HepG2 (cell line): ENCODE data around the gene E2F3. TPM values are rescaled to one million over a fixed set of nuclear protein-coding genes. Genes with fewer than 3 reads are reported as not detected.

Experiments
- ATAC-seq: fragments of 200-7000 bp; cut with Tn5 transposase; 3 replicates; pipeline ENCODE4 v1.9.1; 2020; ENCODE audit warnings: mild to moderate bottlenecking, moderate library complexity
- BruUV-seq: library from RNA; stranded (reverse); fragments of 400-500 nt; replicated peaks from 2 replicates; lab custom pipeline; 2021; lab: Mats Ljungman, UMichigan
- CTCF ChIA-PET: fragments of 300-600 bp; formaldehyde crosslinking; extraction: SDS; loops from one replicate; lab custom pipeline; 2021; ENCODE audit warnings: low total read pairs, inconsistent platforms, low intra/inter-chr PET ratio; lab: Yijun Ruan, JAX
- POLR2A ChIA-PET: fragments of 350-600 bp; sonication (Branson Sonifier 250); formaldehyde crosslinking; loops from one replicate; lab custom pipeline; 2020; ENCODE audit warnings: antibody characterized with exemption, inconsistent platforms; lab: Yijun Ruan, JAX
- DNase-seq: peaks from one replicate; pipeline ENCODE4 v3.0.0-alpha.2; 2015; ENCODE audit warnings: low spot score
- FAIRE-seq: peaks from 3 replicates; lab custom pipeline; 2011; peaks lifted over from hg19 to GRCh38; lab: Jason Lieb, UNC
- H2AFZ ChIP-seq: one replicate; pipeline ENCODE4 v1.6.1; 2011; ENCODE audit warnings: low read length, inconsistent platforms
- H3K27ac ChIP-seq: fragments of 300-600 bp; 3 replicates; pipeline ENCODE4 v1.8.0; 2011; ENCODE audit warnings: mixed run types, mild to moderate bottlenecking, mixed read lengths, low read length, inconsistent platforms; ENCODE audit not compliant: insufficient read depth; ENCODE audit errors: extremely low read length
- H3K27me3 ChIP-seq, 2 experiments: fragments of 200-600 bp in 1 of 2; 2 replicates in 1 of 2; 3 replicates in 1 of 2; pipeline versions ENCODE4 v1.6.0 to v1.8.0; 2011; ENCODE audit warnings: low read length in 2 of 2, mild to moderate bottlenecking in 2 of 2, moderate library complexity in 2 of 2, inconsistent platforms in 1 of 2; ENCODE audit not compliant: insufficient read depth in 2 of 2, control insufficient read depth in 1 of 2
- H3K36me3 ChIP-seq, 2 experiments: fragments of 200-600 bp in 1 of 2; replicated peaks in 1 of 2; 2 replicates in 1 of 2; 3 replicates in 1 of 2; pipeline versions ENCODE4 v1.5.1 to v1.8.0; 2011; ENCODE audit warnings: low read length in 2 of 2, inconsistent platforms in 1 of 2; ENCODE audit not compliant: insufficient read depth in 2 of 2, control insufficient read depth in 1 of 2
- H3K4me1 ChIP-seq: 2 replicates; pipeline ENCODE4 v1.5.1; 2012; ENCODE audit warnings: low read length, inconsistent platforms; ENCODE audit not compliant: insufficient read depth
- H3K4me2 ChIP-seq: 2 replicates; pipeline ENCODE4 v1.6.0; 2011; ENCODE audit warnings: low read depth, low read length, inconsistent platforms
- H3K4me3 ChIP-seq, 3 experiments: fragments of 200-600 bp in 1 of 3; sonication (generic), shearing (Covaris generic) in 1 of 3; replicated peaks in 1 of 3; 2 replicates each; pipeline ENCODE4 v1.5.1; 2011 to 2016; ENCODE audit warnings: low read length in 3 of 3, inconsistent platforms in 2 of 3, low read depth in 2 of 3, mild to moderate bottlenecking in 2 of 3, control low read depth in 1 of 3, mixed read lengths in 1 of 3; ENCODE audit not compliant: insufficient read depth in 1 of 3
- H3K79me2 ChIP-seq: one replicate; pipeline ENCODE4 v1.6.1; 2011; ENCODE audit warnings: low read length, inconsistent platforms; ENCODE audit not compliant: insufficient read depth
- H3K9ac ChIP-seq: 2 replicates; pipeline ENCODE4 v1.6.0; 2011; ENCODE audit warnings: mild to moderate bottlenecking, low read depth, low read length, inconsistent platforms; ENCODE audit not compliant: insufficient read depth
- H3K9me3 ChIP-seq: 2 replicates; pipeline ENCODE4 v1.5.1; 2012; ENCODE audit warnings: mild to moderate bottlenecking, low read length
- H4K20me1 ChIP-seq: 2 replicates; pipeline ENCODE4 v1.6.0; 2011; ENCODE audit warnings: inconsistent platforms, mild to moderate bottlenecking, low read length, moderate library complexity; ENCODE audit not compliant: insufficient read depth
- ATF6 ChIP-seq: sonication (generic); formaldehyde crosslinking; conservative IDR thresholded peaks from 2 replicates; pipeline ENCODE4 v1.4.0; 2020; ENCODE audit warnings: missing genetic modification reagents
- ATF7 ChIP-seq, 2 experiments: fragments of 450-650 bp in 1 of 2; sonication (generic) in 1 of 2; formaldehyde crosslinking in 1 of 2; IDR thresholded peaks; 2 replicates each; pipeline versions ENCODE4 v1.4.0 to v1.6.1; 2016 to 2020; ENCODE audit warnings: antibody characterized with exemption in 1 of 2, mild to moderate bottlenecking in 1 of 2, missing genetic modification reagents in 1 of 2
- GABPB1 ChIP-seq: IDR thresholded peaks from 2 replicates; pipeline ENCODE4 v1.6.1; 2016; ENCODE audit warnings: mild to moderate bottlenecking, missing genetic modification reagents, moderate library complexity, missing compliant biosample characterization
- ZFP41 ChIP-seq: sonication (generic); formaldehyde crosslinking; IDR thresholded peaks from 2 replicates; pipeline ENCODE4 v1.4.0; 2020; ENCODE audit warnings: mild to moderate bottlenecking, missing genetic modification reagents, borderline replicate concordance
- ZNF556 ChIP-seq: sonication (generic); formaldehyde crosslinking; IDR thresholded peaks from 2 replicates; pipeline ENCODE4 v1.4.0; 2020; ENCODE audit warnings: mild to moderate bottlenecking, missing genetic modification reagents, borderline replicate concordance
- WGBS: methylation state at CpG from one replicate; pipeline ENCODE4 v1.1.6; 2017; ENCODE audit warnings: low lambda C conversion rate; 5-methylcytosine and 5-hydroxymethylcytosine counted together
- in situ Hi-C: cut with HindIII; loops from 2 replicates; pipeline ENCODE4 v1.10.0; 2017; ENCODE audit warnings: low pct_unique_long_range_greater_than_20kb; ENCODE audit not compliant: extremely low pct_ligation_motif_present
- intact Hi-C: fragments of 100-400 bp; cut with micrococcal nuclease; formaldehyde crosslinking; loops from one replicate; pipeline ENCODE4 v1.10.0; 2022; ENCODE audit not compliant: unreplicated experiment
- polyA plus RNA-seq, 8 experiments: library from polyadenylated mRNA; depleted of rRNA in 3 of 8; stranded (reverse) in 7 of 8; unstranded in 1 of 8; fragments of >200 nt; fragmentation: Illumina TruSeq in 4 of 8; extraction: Trizol in 4 of 8; gene quantifications; 2 replicates each; pipeline versions ENCODE4 v1.2.1 to v1.2.3, GENCODE V29; 2011 to 2016; ENCODE audit warnings: low read depth in 4 of 8, missing spikeins in 1 of 8, mixed read lengths in 1 of 8; ENCODE audit not compliant: insufficient read depth in 1 of 8
- total RNA-seq, 5 experiments: library from RNA; depleted of rRNA; stranded (reverse); fragments of >200 nt; fragmentation: Illumina TruSeq; extraction: Trizol; gene quantifications; 2 replicates each; pipeline ENCODE4 v1.2.3, GENCODE V29; 2016; ENCODE audit warnings: low read depth in 1 of 5
- TF ChIP-seq, protein P1 (sequence below): sonication (generic); formaldehyde crosslinking; IDR thresholded peaks from 2 replicates; pipeline ENCODE4 v1.9.0; 2021; ENCODE audit warnings: missing genetic modification reagents, borderline replicate concordance

Gene E2F3
- total and polyA plus RNA-seq, 2 of the 13 experiments (the other 11 are each of a cell fraction or from before 2014, with no cell fraction given) = 8.5 to 12.7 TPM

- no peak for TF ChIP-seq GABPB1
These were observed 38.6 kb downstream of the E2F3 start (continued) for GRCh38 chr6:20440296-20440695.

- WGBS = 100% methylated on average over 1 of the region's 1 CpG
- H3K4me1 ChIP-seq = peaks cover 17% of the 10 kb centered on the region
- H3K4me2 ChIP-seq = no peak overlapping the region
- no peak overlapping the region for H3K9ac ChIP-seq
- H3K4me3 ChIP-seq = no peak overlapping the region
- no peak for DNase-seq
- in situ Hi-C loops (no loop called here), intact Hi-C loops (no loop called here)
- no peaks in the 10 kb centered on the region for H3K27me3 ChIP-seq
- ChIA-PET POLR2A (no interaction called here), CTCF (no interaction called here)
- ATAC-seq = no peak
- no peak for FAIRE-seq
- no peaks in the 10 kb centered on the region; the same call in 1 of the 2 replicates for H4K20me1 ChIP-seq
- peaks cover 47% of the 10 kb centered on the region for H3K79me2 ChIP-seq
- no peak overlapping the region for H2AFZ ChIP-seq
- H3K9me3 ChIP-seq = no peaks in the 10 kb centered on the region
- BruUV-seq = no TSS peak
- H3K27ac ChIP-seq = no peak overlapping the region
- H3K36me3 ChIP-seq = peaks cover 4 to 35% of the 10 kb centered on the region in 2 experiments; a peak in 4 of 5 replicates
- TF ChIP-seq ATF6 (CRISPR knock-in tag) = no peak
- TF ChIP-seq ATF7 (IDR thresholded peaks at IDR 0.05) = peak; percentile 64
- TF ChIP-seq ATF7 (CRISPR knock-in tag; IDR thresholded peaks at IDR 0.05) = no peak
- no peak for TF ChIP-seq ZFP41 (CRISPR knock-in tag)
- TF ChIP-seq, protein P1, sequence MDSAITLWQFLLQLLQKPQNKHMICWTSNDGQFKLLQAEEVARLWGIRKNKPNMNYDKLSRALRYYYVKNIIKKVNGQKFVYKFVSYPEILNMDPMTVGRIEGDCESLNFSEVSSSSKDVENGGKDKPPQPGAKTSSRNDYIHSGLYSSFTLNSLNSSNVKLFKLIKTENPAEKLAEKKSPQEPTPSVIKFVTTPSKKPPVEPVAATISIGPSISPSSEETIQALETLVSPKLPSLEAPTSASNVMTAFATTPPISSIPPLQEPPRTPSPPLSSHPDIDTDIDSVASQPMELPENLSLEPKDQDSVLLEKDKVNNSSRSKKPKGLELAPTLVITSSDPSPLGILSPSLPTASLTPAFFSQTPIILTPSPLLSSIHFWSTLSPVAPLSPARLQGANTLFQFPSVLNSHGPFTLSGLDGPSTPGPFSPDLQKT (CRISPR knock-in tag) = no peak
- TF ChIP-seq ZNF556 (CRISPR knock-in tag) = no peak
These were observed 39.6 kb downstream of the E2F3 start for GRCh38 chr6:20441236-20441635.
